ENCODE data around the gene HK1. TPM values are rescaled to one million over a fixed set of nuclear protein-coding genes. Genes with fewer than 3 reads are reported as not detected.
"Not testable (repeated sequence)": the region's sequence is repeated elsewhere in the genome, so short reads cannot be mapped to it uniquely, and the experiment has no call there.

Gene HK1
- total and polyA plus RNA-seq, 3 experiments from 2014 or later = 144 to 153 (median 151) TPM

DNA sequence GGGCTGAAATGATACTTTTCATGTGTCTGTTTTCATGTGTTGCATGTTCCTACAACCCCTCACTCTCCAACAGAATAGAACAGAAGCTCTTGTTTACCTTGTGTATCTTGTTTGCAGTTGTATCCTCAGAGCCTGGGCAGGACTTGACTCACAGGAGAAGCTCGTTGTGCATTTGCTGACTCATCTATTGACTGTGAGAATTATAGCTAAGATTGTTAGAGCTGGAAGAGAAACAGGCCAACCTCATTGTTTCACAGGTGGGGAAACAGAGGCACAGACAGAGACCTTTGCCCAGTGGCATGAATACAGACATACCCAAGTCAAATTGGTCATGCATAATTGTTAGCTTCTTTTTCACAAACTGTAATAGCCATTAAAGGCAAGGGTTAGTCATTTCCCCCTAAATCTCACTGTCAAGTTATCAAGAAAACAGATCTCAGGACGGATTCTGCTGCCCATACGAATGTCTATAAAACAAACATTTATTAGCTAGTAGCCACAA, 168.4 kb downstream of the HK1 start:
- H3K4me3 ChIP-seq (ENCODE audit: low read length) = no peak overlapping the region
- no peaks in the 10 kb centered on the region for H3K27me3 ChIP-seq (ENCODE audit: insufficient read depth, low read length, poor library complexity, severe bottlenecking)
- peaks cover 9 to 12% (median 11%) of the 10 kb centered on the region in 3 donors for H3K4me1 Mint-ChIP-seq
- peaks cover 5% of the 10 kb centered on the region for H3K4me1 ChIP-seq (ENCODE audit: insufficient read depth, low read length)
- peaks cover 2 to 4% of the 10 kb centered on the region in 2 donors for H3K27me3 Mint-ChIP-seq
- CTCF ChIA-PET = interaction anchor here (0.7 kb wide), 1 partner anchor 269 kb away, joined by 3 read pairs; no protein-coding TSS in a partner anchor
- no peak overlapping the region for H3K27ac Mint-ChIP-seq
- H3K27ac ChIP-seq (ENCODE audit: low read depth, low read length) = no peak overlapping the region
- H3K36me3 ChIP-seq (ENCODE audit: insufficient read depth, low read length) = no peaks in the 10 kb centered on the region
- no peaks in the 10 kb centered on the region for H3K9me3 Mint-ChIP-seq
- H3K4me3 Mint-ChIP-seq = no peak overlapping the region
- no peak for DNase-seq
- no peaks in the 10 kb centered on the region for H3K9me3 ChIP-seq (ENCODE audit: low read length)
- POLR2A ChIA-PET = interaction anchor here (0.6 kb wide), 1 partner anchor 206 kb away, joined by 8 read pairs; no protein-coding TSS in a partner anchor
- H3K36me3 Mint-ChIP-seq = no peaks in the 10 kb centered on the region

DNA sequence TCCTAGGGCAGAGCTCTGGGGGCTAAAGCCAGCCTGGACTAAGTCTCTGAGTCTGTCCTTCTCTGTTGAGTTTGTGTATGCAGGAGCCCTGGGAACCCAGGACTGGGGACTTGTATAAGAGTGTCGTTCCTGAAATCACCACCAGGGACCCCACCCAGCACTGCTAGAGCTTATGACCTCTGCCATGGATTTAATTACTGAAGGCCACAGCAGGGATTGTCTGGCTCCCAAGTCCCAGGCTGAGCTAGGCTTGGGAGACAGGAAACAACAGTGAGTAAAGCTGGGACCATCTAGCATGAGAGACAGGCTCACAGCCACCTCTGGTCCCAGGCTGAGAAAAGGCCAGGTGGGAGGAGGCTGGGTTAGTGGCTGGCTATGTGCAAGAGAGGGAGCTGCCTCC, 171.5 kb downstream of the HK1 start:
- Histone ChIP-seq H3K4me3 (ENCODE audit: low read length) (no peak overlapping the region), H3K27ac (ENCODE audit: low read depth, low read length) (no peak overlapping the region), H3K4me1 (ENCODE audit: insufficient read depth, low read length) (peaks cover 5% of the 10 kb centered on the region), H3K36me3 (ENCODE audit: insufficient read depth, low read length) (no peaks in the 10 kb centered on the region), H3K27me3 (ENCODE audit: insufficient read depth, low read length, poor library complexity, severe bottlenecking) (no peaks in the 10 kb centered on the region), H3K9me3 (ENCODE audit: low read length) (no peaks in the 10 kb centered on the region)
- Mint-ChIP-seq H3K4me1 (peaks cover 19 to 31% (median 24%) of the 10 kb centered on the region in 3 donors), H3K4me3 (peak overlapping the region in 5 of 7 donors; percentile 35 to 73 (median 52)), H3K36me3 (no peaks in the 10 kb centered on the region), H3K9me3 (no peaks in the 10 kb centered on the region), H3K27ac (peak overlapping the region in 6 of 8 donors; percentile 8 to 85 (median 37)), H3K27me3 (peaks cover 6 to 7% of the 10 kb centered on the region in 2 donors)
- POLR2A ChIA-PET = no interaction called here
- CTCF ChIA-PET = interaction anchor here (0.7 to 3.0 kb wide), 8 partner anchors 7 to 197 kb away, joined by 3 to 9 read pairs (median 7); no protein-coding TSS in a partner anchor
- DNase-seq = peak; percentile 15 to 54 (median 34)

DNA sequence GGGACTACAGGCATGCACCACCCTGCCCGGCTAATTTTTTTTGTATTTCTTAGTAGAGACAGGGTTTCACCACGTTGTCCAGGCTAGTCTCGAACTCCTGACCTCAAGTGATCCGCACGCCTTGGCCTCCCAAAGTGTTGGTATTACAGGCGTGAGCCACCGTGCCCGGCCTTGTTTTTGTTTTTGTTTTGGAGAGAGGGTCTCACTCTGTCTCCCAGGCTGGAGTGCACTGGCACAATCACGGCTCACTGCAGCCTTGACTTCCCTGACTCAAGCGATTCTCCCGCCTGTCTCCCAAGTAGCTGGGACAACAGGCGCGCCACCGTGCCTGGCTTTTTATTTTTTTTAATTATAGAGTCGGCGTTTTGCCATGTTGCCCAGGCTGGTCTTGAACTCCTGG, 172.1 kb downstream of the HK1 start:
- H3K36me3 Mint-ChIP-seq; H3K27me3 ChIP-seq (ENCODE audit: insufficient read depth, low read length, poor library complexity, severe bottlenecking); H3K9me3 ChIP-seq (ENCODE audit: low read length); H3K4me3 ChIP-seq (ENCODE audit: low read length); H3K27me3 Mint-ChIP-seq; H3K4me1 ChIP-seq (ENCODE audit: insufficient read depth, low read length); H3K36me3 ChIP-seq (ENCODE audit: insufficient read depth, low read length); POLR2A ChIA-PET; DNase-seq; H3K9me3 Mint-ChIP-seq; H3K27ac ChIP-seq (ENCODE audit: low read depth, low read length): not testable (repeated sequence)
- Mint-ChIP-seq H3K27ac (peak overlapping the region in 2 of 8 donors; percentile 63 to 86), H3K4me1 (peaks cover 19 to 31% (median 24%) of the 10 kb centered on the region in 3 donors), H3K4me3 (peak overlapping the region in 3 of 7 donors; percentile 35 to 86 (median 83))
- CTCF ChIA-PET = interaction anchor here (0.7 to 3.0 kb wide), 8 partner anchors 11 to 196 kb away, joined by 3 to 9 read pairs (median 7); no protein-coding TSS in a partner anchor

DNA sequence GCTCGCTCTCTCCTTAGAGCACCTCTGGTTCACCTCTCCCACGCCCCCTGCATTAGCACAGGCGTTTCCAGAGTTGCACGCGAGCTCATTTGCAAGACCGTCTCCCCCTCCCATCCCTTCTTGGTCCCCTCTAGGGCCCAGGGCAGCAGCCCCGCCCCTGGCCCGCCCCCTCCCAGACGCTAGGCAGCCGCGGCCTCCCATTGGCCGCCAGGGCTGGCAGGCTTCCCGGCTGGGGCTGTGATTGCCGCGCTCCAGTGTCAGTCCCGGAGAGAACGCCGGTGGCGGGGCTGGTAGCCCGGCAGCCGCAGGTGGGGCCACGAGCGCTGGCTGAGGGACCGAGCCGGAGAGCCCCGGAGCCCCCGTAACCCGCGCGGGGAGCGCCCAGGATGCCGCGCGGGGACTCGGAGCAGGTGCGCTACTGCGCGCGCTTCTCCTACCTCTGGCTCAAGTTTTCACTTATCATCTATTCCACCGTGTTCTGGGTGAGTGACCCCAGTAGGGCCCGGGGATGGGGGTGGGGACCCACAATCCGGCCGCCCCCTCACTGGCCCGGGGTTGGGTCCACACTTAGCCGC, 173.0 kb downstream of the HK1 start, which contains the start of gene TSPAN15:
Gene TSPAN15, plus strand, starts transcription at position 257 of the 575 bp plus-strand sequence. Its CDS starts 130 bp downstream, at position 387.
- peak; percentile 58 to 82 (median 76) for DNase-seq
- Histone ChIP-seq H3K36me3 (ENCODE audit: insufficient read depth, low read length) (no peaks in the 10 kb centered on the region), H3K27me3 (ENCODE audit: insufficient read depth, low read length, poor library complexity, severe bottlenecking) (no peaks in the 10 kb centered on the region), H3K9me3 (ENCODE audit: low read length) (no peaks in the 10 kb centered on the region), H3K4me1 (ENCODE audit: insufficient read depth, low read length) (peaks cover 5% of the 10 kb centered on the region), H3K27ac (ENCODE audit: low read depth, low read length) (no peak within 1 kb of the TSS), H3K4me3 (ENCODE audit: low read length) (peak within 1 kb of the TSS; percentile 69)
- peaks cover 6 to 7% of the 10 kb centered on the region in 2 donors for H3K27me3 Mint-ChIP-seq
- ChIA-PET CTCF (interaction anchor here (1.0 to 3.0 kb wide), 5 partner anchors 14 to 64 kb away, joined by 3 to 9 read pairs (median 7); no protein-coding TSS in a partner anchor), POLR2A (no interaction called here)
- H3K4me3 Mint-ChIP-seq = peak within 1 kb of the TSS; percentile 82 to 89 (median 86)
- no peaks in the 10 kb centered on the region for H3K9me3 Mint-ChIP-seq
- no peaks in the 10 kb centered on the region for H3K36me3 Mint-ChIP-seq
- peak within 1 kb of the TSS in 6 of 8 donors; percentile 63 to 86 (median 76) for H3K27ac Mint-ChIP-seq
- peaks cover 19 to 31% (median 24%) of the 10 kb centered on the region in 3 donors for H3K4me1 Mint-ChIP-seq

Other genes with a start within 250 kb of the HK1 start
- gene SRGN, start 190.4 kb upstream of the HK1 start, total RNA-seq = 100 to 1,000 TPM; 659 to 662 TPM
- gene SRGN, start 190.4 kb upstream of the HK1 start, polyA plus RNA-seq = 274 TPM
- gene VPS26A, start 154.3 kb upstream of the HK1 start, total RNA-seq = 10 to 100 TPM; 44.8 to 46.7 TPM
- gene VPS26A, start 154.3 kb upstream of the HK1 start, polyA plus RNA-seq = 38.6 TPM
- 10 to 100 TPM; 50.0 to 51.0 TPM for gene SUPV3L1, start 98.3 kb upstream of the HK1 start, total RNA-seq
- 25.1 TPM for gene SUPV3L1, start 98.3 kb upstream of the HK1 start, polyA plus RNA-seq
- under 1 TPM in 1 of 2 experiments, not detected in 1; 0.15 TPM for gene HKDC1, start 58.2 kb upstream of the HK1 start, total RNA-seq
- gene HKDC1, start 58.2 kb upstream of the HK1 start, polyA plus RNA-seq = 3.0 TPM
- not detected for gene TACR2, start 138.4 kb downstream of the HK1 start, total RNA-seq
- not detected for gene TACR2, start 138.4 kb downstream of the HK1 start, polyA plus RNA-seq
- gene TSPAN15, start 173.0 kb downstream of the HK1 start, total RNA-seq = 1 to 10 TPM; 1.4 to 2.4 TPM
- 20.2 TPM for gene TSPAN15, start 173.0 kb downstream of the HK1 start, polyA plus RNA-seq